ENCODE measurements around the gene USP40. TPM values are rescaled to one million over a fixed set of nuclear protein-coding genes. Genes with fewer than 3 reads are reported as not detected.

The USP40 gene
- total and polyA plus RNA-seq, 3 donors from 2014 or later: 42.0 to 87.3 (median 70.2) TPM

- Histone ChIP-seq H3K4me1 (no peaks in the 10 kb centered on the region), H3K27ac (no peak overlapping the region), H3K36me3 (ENCODE audit: low read depth, missing control alignments) (no peaks in the 10 kb centered on the region), H3K9me3 (no peaks in the 10 kb centered on the region), H3K4me3 (no peak overlapping the region), H3K27me3 (no peaks in the 10 kb centered on the region)
- intact Hi-C loops (cut with DNase I; ENCODE audit: low total_unique reads): no loop called here
- 92 to 94% methylated on average over 7 of the region's 7 CpGs for WGBS, 2 donors
- no peak for DNase-seq
- TF ChIP-seq CTCF (IDR thresholded peaks at IDR 0.05) (no peak), POLR2A (IDR thresholded peaks at IDR 0.05) (no peak)
Measured at GRCh38 chr2:233556881-233557736, 9.5 kb downstream of the USP40 start.

GRCh38 chr2:233553366-233553765 is 13.2 kb downstream of the USP40 start:
- Histone ChIP-seq H3K4me3 (no peak overlapping the region), H3K36me3 (ENCODE audit: low read depth, missing control alignments) (no peaks in the 10 kb centered on the region), H3K27me3 (no peaks in the 10 kb centered on the region), H3K9me3 (no peaks in the 10 kb centered on the region), H3K27ac (no peak overlapping the region), H3K4me1 (no peaks in the 10 kb centered on the region)
- TF ChIP-seq POLR2A (IDR thresholded peaks at IDR 0.05) (no peak), CTCF (IDR thresholded peaks at IDR 0.05) (no peak)
- no peak for DNase-seq
- intact Hi-C loops (cut with DNase I; ENCODE audit: low total_unique reads): no loop called here

GRCh38 chr2:233551491-233551890 is 15.1 kb downstream of the USP40 start:
- intact Hi-C loops (cut with DNase I; ENCODE audit: low total_unique reads): no loop called here
- H3K36me3 ChIP-seq (ENCODE audit: low read depth, missing control alignments): no peaks in the 10 kb centered on the region
- H3K4me1 ChIP-seq: no peaks in the 10 kb centered on the region
- TF ChIP-seq POLR2A (IDR thresholded peaks at IDR 0.05): no peak
- no peaks in the 10 kb centered on the region for H3K27me3 ChIP-seq
- DNase-seq: no peak
- H3K9me3 ChIP-seq: no peaks in the 10 kb centered on the region
- no peak overlapping the region for H3K27ac ChIP-seq
- no peak overlapping the region for H3K4me3 ChIP-seq
- 73 to 78% methylated on average over 4 of the region's 4 CpGs for WGBS, 2 donors

GRCh38 chr2:233546774-233547173 is 19.8 kb downstream of the USP40 start:
- no peaks in the 10 kb centered on the region for H3K27me3 ChIP-seq
- 90 to 91% methylated on average over 4 of the region's 4 CpGs for WGBS, 2 donors
- intact Hi-C loops (cut with DNase I; ENCODE audit: low total_unique reads): no loop called here

GRCh38 chr2:233546101-233546500 is 20.5 kb downstream of the USP40 start:
- intact Hi-C loops (cut with DNase I; ENCODE audit: low total_unique reads): no loop called here
- TF ChIP-seq CTCF (IDR thresholded peaks at IDR 0.05) (no peak), POLR2A (IDR thresholded peaks at IDR 0.05) (no peak)
- Histone ChIP-seq H3K4me3 (no peak overlapping the region), H3K27me3 (no peaks in the 10 kb centered on the region), H3K27ac (no peak overlapping the region), H3K4me1 (no peaks in the 10 kb centered on the region), H3K36me3 (ENCODE audit: low read depth, missing control alignments) (no peaks in the 10 kb centered on the region), H3K9me3 (no peaks in the 10 kb centered on the region)
- DNase-seq: no peak

More at GRCh38 chr2:233546774-233547173, 19.8 kb downstream of the USP40 start:
- H3K4me1 ChIP-seq: no peaks in the 10 kb centered on the region
- no peaks in the 10 kb centered on the region for H3K9me3 ChIP-seq
- H3K4me3 ChIP-seq: no peak overlapping the region
- TF ChIP-seq POLR2A (IDR thresholded peaks at IDR 0.05): no peak
- no peak for TF ChIP-seq CTCF (IDR thresholded peaks at IDR 0.05)
- DNase-seq: no peak
- no peaks in the 10 kb centered on the region for H3K36me3 ChIP-seq (ENCODE audit: low read depth, missing control alignments)
- no peak overlapping the region for H3K27ac ChIP-seq

Measured in testis (tissue), 3 donors.